Progenitor cell of endocrine pancreas (in vitro differentiated cells): ENCODE measurements around the gene OBSCN. TPM values are rescaled to one million over a fixed set of nuclear protein-coding genes. Genes with fewer than 3 reads are reported as not detected.

ENCODE experiments used
- DNase-seq: peaks from one replicate; pipeline ENCODE4 v3.0.0; 2021; ENCODE audit warnings: low spot score; ENCODE audit not compliant: unreplicated experiment
- H3K27ac Mint-ChIP-seq: 2 replicates; pipeline ENCODE4 v1.8.0; 2021; ENCODE audit warnings: mild to moderate bottlenecking, moderate library complexity, mixed read lengths
- H3K27me3 Mint-ChIP-seq: 2 replicates; pipeline ENCODE4 v1.8.0; 2021; ENCODE audit warnings: mixed read lengths
- H3K36me3 Mint-ChIP-seq: 2 replicates; pipeline ENCODE4 v1.8.0; 2022; ENCODE audit warnings: mixed read lengths; ENCODE audit not compliant: insufficient read depth
- H3K4me1 Mint-ChIP-seq: 2 replicates; pipeline ENCODE4 v1.8.0; 2021; ENCODE audit warnings: low read depth, mixed read lengths
- H3K4me3 Mint-ChIP-seq: 2 replicates; pipeline ENCODE4 v1.8.0; 2021; ENCODE audit warnings: low read depth, mild to moderate bottlenecking, moderate library complexity, mixed read lengths
- H3K9me3 Mint-ChIP-seq: 2 replicates; pipeline ENCODE4 v1.8.0; 2021; ENCODE audit warnings: low read depth, mixed read lengths
- CTCF ChIP-seq: fragments of 200-600 bp; sonication (generic); IDR thresholded peaks from one replicate; pipeline ENCODE4 v1.5.0; 2021; ENCODE audit warnings: antibody characterized with exemption, mild to moderate bottlenecking; ENCODE audit not compliant: unreplicated experiment
- total RNA-seq: library from RNA; stranded (reverse); gene quantifications from 2 replicates; pipeline ENCODE4 v1.2.1, GENCODE V29; 2021

Gene OBSCN
- total RNA-seq, 1 donor from 2014 or later: 57.5 TPM

GRCh38 chr1:228354390-228355320 lies 146.8 kb downstream of the OBSCN start:
- no peak for TF ChIP-seq CTCF
- Mint-ChIP-seq H3K9me3 (no peaks in the 10 kb centered on the region), H3K4me3 (no peak overlapping the region), H3K27ac (no peak overlapping the region), H3K27me3 (no peaks in the 10 kb centered on the region), H3K36me3 (no peaks in the 10 kb centered on the region), H3K4me1 (no peaks in the 10 kb centered on the region)
- no peak for DNase-seq

GRCh38 chr1:228356897-228357680 lies 149.2 kb downstream of the OBSCN start:
- no peaks in the 10 kb centered on the region for H3K27me3 Mint-ChIP-seq
- no peaks in the 10 kb centered on the region for H3K36me3 Mint-ChIP-seq
- no peak for DNase-seq
- no peak overlapping the region for H3K27ac Mint-ChIP-seq
- no peak overlapping the region for H3K4me3 Mint-ChIP-seq
- no peak for TF ChIP-seq CTCF
- H3K9me3 Mint-ChIP-seq: no peaks in the 10 kb centered on the region
- no peaks in the 10 kb centered on the region for H3K4me1 Mint-ChIP-seq

- Mint-ChIP-seq H3K36me3 (no peaks in the 10 kb centered on the region), H3K9me3 (no peaks in the 10 kb centered on the region), H3K4me3 (no peak overlapping the region), H3K4me1 (no peaks in the 10 kb centered on the region), H3K27me3 (no peaks in the 10 kb centered on the region), H3K27ac (no peak overlapping the region)
- DNase-seq: no peak
- TF ChIP-seq CTCF: no peak
Observed at GRCh38 chr1:228358039-228358763, 150.4 kb downstream of the OBSCN start.

GRCh38 chr1:228358764-228359612 lies 151.1 kb downstream of the OBSCN start:
- H3K36me3 Mint-ChIP-seq: no peaks in the 10 kb centered on the region
- DNase-seq: no peak
- H3K9me3 Mint-ChIP-seq: no peaks in the 10 kb centered on the region
- no peak overlapping the region for H3K27ac Mint-ChIP-seq
- H3K4me3 Mint-ChIP-seq: no peak overlapping the region
- H3K4me1 Mint-ChIP-seq: no peaks in the 10 kb centered on the region
- no peak for TF ChIP-seq CTCF
- H3K27me3 Mint-ChIP-seq: no peaks in the 10 kb centered on the region
